AG09309 (cell line): ENCODE results near the gene GALNT9.

Source experiments
- DNase-seq: peaks from one replicate; pipeline ENCODE4 v3.0.0-alpha.2; 2010; ENCODE audit warnings: low read depth
- H3K4me3 ChIP-seq: 2 replicates; pipeline ENCODE4 v1.5.1; 2011; ENCODE audit warnings: mild to moderate bottlenecking, low read depth, low read length, moderate library complexity; ENCODE audit not compliant: control insufficient read depth
- CTCF ChIP-seq: IDR thresholded peaks from 2 replicates; pipeline ENCODE4 v1.5.1; 2011; ENCODE audit warnings: mild to moderate bottlenecking, low read depth, low read length, inconsistent platforms; ENCODE audit not compliant: insufficient read depth, control insufficient read depth; ENCODE audit errors: missing control alignments

GALNT9 gene

GRCh38 chr12:132230381-132230780 is 99.0 kb downstream of the GALNT9 start:
- no peak for DNase-seq
- no peak for TF ChIP-seq CTCF
- no peak overlapping the region for H3K4me3 ChIP-seq

- no peak for TF ChIP-seq CTCF
- no peak for DNase-seq
- H3K4me3 ChIP-seq = no peak overlapping the region
Observed at GRCh38 chr12:132229926-132230325, 99.5 kb downstream of the GALNT9 start.

- no peak overlapping the region for H3K4me3 ChIP-seq
- no peak for DNase-seq
- no peak for TF ChIP-seq CTCF
Observed at GRCh38 chr12:132229193-132229760, 100.1 kb downstream of the GALNT9 start.

- no peak for TF ChIP-seq CTCF
- DNase-seq = no peak
- no peak overlapping the region for H3K4me3 ChIP-seq
Observed at GRCh38 chr12:132228476-132229192, 100.8 kb downstream of the GALNT9 start.

GRCh38 chr12:132227782-132228475 is 101.5 kb downstream of the GALNT9 start:
- no peak overlapping the region for H3K4me3 ChIP-seq
- no peak for TF ChIP-seq CTCF
- DNase-seq = no peak

GRCh38 chr12:132227118-132227517 is 102.3 kb downstream of the GALNT9 start:
- no peak for TF ChIP-seq CTCF
- no peak overlapping the region for H3K4me3 ChIP-seq
- DNase-seq = no peak
